Astrocyte (in vitro differentiated cells and primary cell): ENCODE results near the gene MZB1. TPM values are rescaled to one million over a fixed set of nuclear protein-coding genes. Genes with fewer than 3 reads are reported as not detected.

Source experiments
- DNase-seq: peaks from one replicate; pipeline ENCODE4 v3.0.0-alpha.2; 2010; ENCODE audit warnings: low read depth
- FAIRE-seq: peaks from 2 replicates; lab custom pipeline; 2011; peaks lifted over from hg19 to GRCh38; lab: Jason Lieb, UNC
- H2AFZ ChIP-seq: 2 replicates; pipeline ENCODE4 v1.6.0; 2012; ENCODE audit warnings: low read depth, low read length, inconsistent platforms
- H3K27ac ChIP-seq: 2 replicates; pipeline ENCODE4 v1.5.1; 2011; ENCODE audit warnings: low read depth, low read length, inconsistent platforms
- H3K27me3 ChIP-seq: 2 replicates; pipeline ENCODE4 v1.6.0; 2011; ENCODE audit warnings: low read length, inconsistent platforms; ENCODE audit not compliant: insufficient read depth
- H3K36me3 ChIP-seq: 2 replicates; pipeline ENCODE4 v1.5.1; 2011; ENCODE audit warnings: low read length, inconsistent platforms; ENCODE audit not compliant: insufficient read depth
- H3K4me1 ChIP-seq: 2 replicates; pipeline ENCODE4 v1.5.1; 2011; ENCODE audit warnings: low read length, inconsistent platforms; ENCODE audit not compliant: insufficient read depth
- H3K4me2 ChIP-seq: 2 replicates; pipeline ENCODE4 v1.6.0; 2012; ENCODE audit warnings: low read length, inconsistent platforms
- H3K4me3 ChIP-seq: 2 replicates; pipeline ENCODE4 v1.5.1; 2011; ENCODE audit warnings: low read depth, mild to moderate bottlenecking, low read length, inconsistent platforms; ENCODE audit not compliant: insufficient read depth
- H3K79me2 ChIP-seq: 2 replicates; pipeline ENCODE4 v1.6.0; 2012; ENCODE audit warnings: mild to moderate bottlenecking, low read length, inconsistent platforms; ENCODE audit not compliant: insufficient read depth
- H3K9ac ChIP-seq: 2 replicates; pipeline ENCODE4 v1.6.0; 2012; ENCODE audit warnings: mild to moderate bottlenecking, low read length, inconsistent platforms
- H3K9me3 ChIP-seq: 2 replicates; pipeline ENCODE4 v1.5.1; 2012; ENCODE audit warnings: low read depth, mild to moderate bottlenecking, low read length, inconsistent platforms; ENCODE audit not compliant: insufficient read depth
- H4K20me1 ChIP-seq: 2 replicates; pipeline ENCODE4 v1.6.0; 2012; ENCODE audit warnings: low read length, inconsistent platforms; ENCODE audit not compliant: insufficient read depth
- H3K27ac Mint-ChIP-seq: one replicate; pipeline ENCODE4 v1.8.0; 2021; ENCODE audit warnings: mild to moderate bottlenecking, mixed read lengths; ENCODE audit not compliant: unreplicated experiment
- H3K27me3 Mint-ChIP-seq: one replicate; pipeline ENCODE4 v1.8.0; 2021; ENCODE audit warnings: low read depth, mixed read lengths; ENCODE audit not compliant: unreplicated experiment
- H3K36me3 Mint-ChIP-seq: one replicate; pipeline ENCODE4 v1.8.0; 2021; ENCODE audit warnings: low read depth, mixed read lengths; ENCODE audit not compliant: unreplicated experiment
- H3K4me1 Mint-ChIP-seq: one replicate; pipeline ENCODE4 v1.8.0; 2021; ENCODE audit warnings: low read depth, mixed read lengths; ENCODE audit not compliant: unreplicated experiment
- H3K4me3 Mint-ChIP-seq: one replicate; pipeline ENCODE4 v1.8.0; 2021; ENCODE audit warnings: mild to moderate bottlenecking, moderate library complexity, mixed read lengths; ENCODE audit not compliant: unreplicated experiment
- H3K9me3 Mint-ChIP-seq: one replicate; pipeline ENCODE4 v1.8.0; 2021; ENCODE audit warnings: mild to moderate bottlenecking, mixed read lengths; ENCODE audit not compliant: unreplicated experiment
- EZH2 ChIP-seq: IDR thresholded peaks from 2 replicates; pipeline ENCODE4 v1.6.1; 2012; ENCODE audit warnings: mild to moderate bottlenecking, low read length, inconsistent platforms; ENCODE audit not compliant: insufficient read depth
- total RNA-seq: library from RNA; stranded (reverse); gene quantifications from 2 replicates; pipeline ENCODE4 v1.2.1, GENCODE V29; 2021
- TF ChIP-seq, protein P1 (sequence below): IDR thresholded peaks from 2 replicates; pipeline ENCODE4 v1.5.1; 2011; ENCODE audit warnings: low read depth, mild to moderate bottlenecking, inconsistent platforms, low read length, moderate library complexity; ENCODE audit not compliant: insufficient read depth

Gene MZB1
- total RNA-seq, 1 donor from 2014 or later = not detected

GRCh38 chr5:139390639-139391569 is 1.2 kb upstream of the MZB1 start:
- Histone ChIP-seq H3K9ac (no peak overlapping the region), H3K4me3 (no peak overlapping the region), H2AFZ (no peak overlapping the region), H3K9me3 (no peaks in the 10 kb centered on the region), H4K20me1 (peaks cover 3% of the 10 kb centered on the region), H3K4me1 (peaks cover 11% of the 10 kb centered on the region), H3K27me3 (peaks cover 18% of the 10 kb centered on the region), H3K79me2 (no peaks in the 10 kb centered on the region), H3K4me2 (peak overlapping the region; percentile 81), H3K27ac (no peak overlapping the region), H3K36me3 (no peaks in the 10 kb centered on the region)
- H3K27me3 Mint-ChIP-seq = peaks cover 28% of the 10 kb centered on the region
- peaks cover under 1% of the 10 kb centered on the region for H3K36me3 Mint-ChIP-seq
- no peak for DNase-seq
- H3K4me3 Mint-ChIP-seq = no peak overlapping the region
- no peaks in the 10 kb centered on the region for H3K9me3 Mint-ChIP-seq
- TF ChIP-seq, protein P1, sequence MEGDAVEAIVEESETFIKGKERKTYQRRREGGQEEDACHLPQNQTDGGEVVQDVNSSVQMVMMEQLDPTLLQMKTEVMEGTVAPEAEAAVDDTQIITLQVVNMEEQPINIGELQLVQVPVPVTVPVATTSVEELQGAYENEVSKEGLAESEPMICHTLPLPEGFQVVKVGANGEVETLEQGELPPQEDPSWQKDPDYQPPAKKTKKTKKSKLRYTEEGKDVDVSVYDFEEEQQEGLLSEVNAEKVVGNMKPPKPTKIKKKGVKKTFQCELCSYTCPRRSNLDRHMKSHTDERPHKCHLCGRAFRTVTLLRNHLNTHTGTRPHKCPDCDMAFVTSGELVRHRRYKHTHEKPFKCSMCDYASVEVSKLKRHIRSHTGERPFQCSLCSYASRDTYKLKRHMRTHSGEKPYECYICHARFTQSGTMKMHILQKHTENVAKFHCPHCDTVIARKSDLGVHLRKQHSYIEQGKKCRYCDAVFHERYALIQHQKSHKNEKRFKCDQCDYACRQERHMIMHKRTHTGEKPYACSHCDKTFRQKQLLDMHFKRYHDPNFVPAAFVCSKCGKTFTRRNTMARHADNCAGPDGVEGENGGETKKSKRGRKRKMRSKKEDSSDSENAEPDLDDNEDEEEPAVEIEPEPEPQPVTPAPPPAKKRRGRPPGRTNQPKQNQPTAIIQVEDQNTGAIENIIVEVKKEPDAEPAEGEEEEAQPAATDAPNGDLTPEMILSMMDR = no peak
- TF ChIP-seq EZH2 = no peak
- H3K27ac Mint-ChIP-seq = no peak overlapping the region
- peaks cover 2% of the 10 kb centered on the region for H3K4me1 Mint-ChIP-seq
- no peak for FAIRE-seq

GRCh38 chr5:139388198-139388821 is 1.4 kb downstream of the MZB1 start:
- H3K4me1 Mint-ChIP-seq = peaks cover 2% of the 10 kb centered on the region
- no peak for TF ChIP-seq EZH2
- TF ChIP-seq, protein P1 = no peak

More at GRCh38 chr5:139388198-139388821, 1.4 kb downstream of the MZB1 start:
- Mint-ChIP-seq H3K27me3 (peaks cover 33% of the 10 kb centered on the region), H3K9me3 (no peaks in the 10 kb centered on the region), H3K36me3 (no peaks in the 10 kb centered on the region), H3K27ac (no peak overlapping the region), H3K4me3 (no peak overlapping the region)
- peaks cover 4% of the 10 kb centered on the region for H3K4me1 ChIP-seq
- H2AFZ ChIP-seq = no peak overlapping the region
- no peaks in the 10 kb centered on the region for H3K36me3 ChIP-seq
- no peaks in the 10 kb centered on the region for H3K79me2 ChIP-seq
- FAIRE-seq (no peak), DNase-seq (no peak)
- H3K27me3 ChIP-seq = peaks cover 6% of the 10 kb centered on the region
- H3K4me3 ChIP-seq = no peak overlapping the region
- no peaks in the 10 kb centered on the region for H3K9me3 ChIP-seq
- H3K9ac ChIP-seq = no peak overlapping the region
- H3K4me2 ChIP-seq = no peak overlapping the region
- H4K20me1 ChIP-seq = no peaks in the 10 kb centered on the region
- H3K27ac ChIP-seq = no peak overlapping the region
